Stimulated activated CD4-positive, alpha-beta T cell treated with anti-CD3 and anti-CD28 coated beads, Interleukin-2, amount 100 ng/mL, for 4 hours (primary cell): Measurements from ENCODE around the gene GBX1.

Experiments
- DNase-seq: peaks from one replicate; pipeline ENCODE4 v3.0.0-alpha.2; 2020; ENCODE audit warnings: low read depth

The GBX1 gene

GRCh38 chr7:151114151-151115090 is 53.1 kb downstream of the GBX1 start:
- no peak for DNase-seq

DNA sequence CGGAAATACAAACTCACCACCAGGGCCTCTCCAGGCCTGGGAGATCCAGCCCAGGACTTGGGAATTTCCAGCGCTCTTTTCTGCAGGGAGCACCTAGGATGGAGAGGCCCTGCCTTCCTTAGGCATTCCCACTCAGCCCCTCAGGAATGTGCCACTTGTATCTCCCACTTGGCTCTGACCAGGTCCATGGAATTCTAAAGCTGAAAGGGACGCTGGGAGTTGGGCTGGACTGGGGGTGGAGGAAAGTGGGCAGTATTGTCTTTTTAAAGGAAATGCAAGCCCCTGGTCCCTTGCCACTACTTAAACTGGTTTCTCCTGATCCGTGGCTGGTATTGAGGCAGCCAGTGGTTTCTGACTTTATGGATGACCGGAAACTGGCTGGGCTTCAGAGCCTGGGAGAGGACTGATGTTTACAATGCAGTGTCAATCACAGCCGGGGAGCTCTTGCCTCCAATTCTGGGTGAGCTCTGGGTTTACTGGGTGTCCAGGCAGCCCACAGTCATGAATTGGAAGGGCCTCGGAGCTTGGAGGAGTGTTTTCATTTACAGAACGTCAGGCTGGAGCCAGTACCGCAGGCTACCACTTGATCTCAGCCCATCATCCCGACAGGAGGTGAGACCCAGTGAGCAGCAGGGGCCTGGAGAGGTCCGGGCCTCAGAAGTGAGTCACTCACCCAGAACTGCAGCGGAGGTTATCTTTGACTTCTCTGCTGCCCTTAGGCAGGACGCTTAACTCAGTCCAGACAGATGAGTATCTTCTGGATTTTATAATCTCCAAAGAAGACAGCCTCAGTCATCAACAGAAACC is 53.9 kb downstream of the GBX1 start:
- no peak for DNase-seq

- peak; percentile 63 for DNase-seq
These were observed 56.4 kb downstream of the GBX1 start for GRCh38 chr7:151110941-151111645.

GRCh38 chr7:151110236-151110940 is 57.1 kb downstream of the GBX1 start:
- no peak for DNase-seq

DNA sequence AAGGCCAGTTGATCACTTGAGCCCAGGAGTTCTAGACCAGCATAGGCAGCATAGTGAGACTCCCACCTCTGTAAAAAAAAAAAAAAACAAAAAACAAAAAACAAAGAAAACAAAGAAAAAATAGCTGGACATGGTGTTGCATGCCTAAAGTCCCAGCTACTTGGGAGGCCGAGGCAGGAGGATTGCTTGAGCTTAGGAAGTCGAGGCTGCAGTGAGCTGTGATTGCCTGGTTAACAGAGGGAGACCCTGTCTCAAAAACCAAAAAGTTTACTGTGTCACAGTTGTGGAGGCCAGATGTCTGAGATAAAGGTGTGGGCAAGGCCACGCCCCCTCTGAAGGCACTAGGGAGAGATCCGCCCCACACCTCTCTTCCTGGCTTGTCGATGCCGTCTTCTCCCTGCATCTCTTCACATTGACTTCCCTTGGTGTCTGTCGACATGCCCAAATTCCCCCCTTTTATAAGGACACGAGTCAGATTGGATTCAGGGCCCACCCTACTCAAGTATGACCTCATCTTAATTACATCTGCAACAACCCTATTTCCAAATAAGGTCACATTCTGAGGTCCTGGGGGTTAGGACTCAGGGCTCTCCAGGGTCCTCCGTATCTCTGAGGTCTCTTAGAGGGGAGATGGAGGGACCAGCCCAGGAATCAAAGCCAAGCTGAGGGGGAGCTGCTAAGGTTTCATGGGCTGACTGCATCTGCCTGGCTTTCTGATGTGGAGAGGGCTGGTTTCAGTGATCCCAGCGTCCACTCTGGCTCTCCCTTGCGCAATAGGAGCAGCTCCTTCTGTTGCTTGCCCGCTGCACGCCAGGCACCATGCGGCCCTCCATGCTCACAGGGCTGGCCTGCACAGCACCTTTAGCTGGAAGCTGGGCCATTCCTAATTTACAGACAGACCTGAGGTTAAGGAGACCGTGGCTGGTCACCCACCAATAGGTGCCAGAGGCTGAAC is 58.1 kb downstream of the GBX1 start:
- no peak for DNase-seq

GRCh38 chr7:151107882-151108281 is 59.6 kb downstream of the GBX1 start:
- no peak for DNase-seq

DNA sequence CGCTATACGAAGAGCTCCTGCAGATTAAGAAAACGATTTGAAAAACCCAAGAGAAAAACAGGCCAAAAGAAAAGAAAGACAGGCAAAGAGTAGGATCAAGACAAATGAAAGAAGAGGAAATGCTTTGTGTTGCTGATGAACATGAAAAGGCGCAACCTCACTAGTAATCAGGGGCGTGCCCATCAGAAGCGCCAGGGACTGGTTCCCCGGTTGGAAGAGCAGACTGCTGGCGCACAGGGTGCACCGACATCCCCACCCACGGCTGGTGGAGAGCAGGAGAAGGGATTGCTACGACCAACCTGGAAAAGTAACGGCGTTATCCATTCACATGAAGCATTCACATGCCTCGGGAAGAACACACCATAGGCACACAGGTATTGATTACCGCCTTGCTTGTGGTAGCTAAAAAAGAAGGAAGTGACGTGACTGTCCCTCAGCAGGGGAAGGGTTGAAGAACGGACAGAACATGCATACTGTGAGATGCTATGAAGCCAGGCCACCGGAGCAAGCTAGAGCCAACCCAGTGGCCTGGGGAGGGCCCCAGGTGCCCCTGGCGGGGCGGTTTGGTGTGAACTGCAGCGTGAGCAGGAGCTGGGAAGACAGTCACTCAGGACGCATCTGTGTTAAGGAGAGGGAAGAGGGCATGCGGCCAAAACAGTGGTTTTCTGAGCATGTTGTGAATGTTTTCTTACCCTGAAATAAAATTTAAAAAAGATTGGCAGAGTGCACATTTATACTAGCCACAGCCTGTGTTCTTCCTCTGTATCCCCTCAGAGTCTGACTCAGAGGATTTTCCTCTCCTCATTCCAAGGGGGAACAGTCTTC is 62.9 kb downstream of the GBX1 start:
- DNase-seq = no peak

- DNase-seq = no peak
These were observed 63.5 kb downstream of the GBX1 start for GRCh38 chr7:151103973-151104372.

GRCh38 chr7:151102991-151103390 is 64.5 kb downstream of the GBX1 start:
- DNase-seq = no peak

- no peak for DNase-seq
These were observed 65.7 kb downstream of the GBX1 start for GRCh38 chr7:151101621-151102396.

GRCh38 chr7:151100921-151101320 is 66.6 kb downstream of the GBX1 start:
- no peak for DNase-seq

DNA sequence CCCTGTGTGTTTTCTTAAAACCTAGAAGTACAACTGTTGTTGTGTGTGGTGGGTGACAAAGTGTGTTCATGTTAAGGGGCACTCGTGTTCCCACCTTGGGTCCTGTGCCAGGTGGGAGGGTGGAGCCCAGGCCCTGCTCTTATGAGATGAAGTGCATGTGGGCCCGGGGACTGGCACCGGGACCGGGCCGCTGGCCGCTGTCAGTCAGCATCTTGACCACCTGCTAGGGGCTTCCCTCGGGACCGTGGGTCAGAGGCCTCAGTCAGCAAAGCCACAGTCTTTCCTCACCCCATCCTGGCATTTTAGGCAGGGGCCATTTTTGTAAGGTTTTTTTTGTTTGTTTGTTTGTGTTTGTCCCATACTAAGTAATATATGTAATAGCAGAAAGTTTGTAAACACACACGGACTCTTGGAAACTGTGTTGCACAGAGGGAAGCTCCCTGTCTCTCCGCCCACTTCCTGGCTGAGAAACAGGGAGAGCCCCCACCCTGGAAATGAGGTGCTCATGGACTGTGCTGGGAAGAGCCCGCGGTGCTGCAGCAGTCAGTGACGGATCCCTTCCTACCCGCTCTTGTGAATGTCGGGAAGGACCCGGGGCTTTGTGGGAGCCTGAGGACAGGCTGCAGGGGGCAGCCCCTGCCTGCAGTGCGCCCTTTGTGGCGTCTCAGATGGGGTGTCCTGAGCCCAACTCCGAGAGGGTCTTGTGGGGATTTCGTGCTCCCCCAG is 67.8 kb downstream of the GBX1 start:
- DNase-seq = no peak
